Transverse colon (tissue), 4 donors: Measurements from ENCODE around the gene JAK2.

Experiments
- CTCF ChIP-seq, 5 experiments: fragments of 200-600 bp in 3 of 5; fragments of 450-650 bp in 2 of 5; sonication (generic) in 3 of 5; IDR thresholded peaks; 1 replicate in 2 of 5; 2 replicates in 3 of 5; pipeline ENCODE4 v1.5.1; 2016 to 2017; ENCODE audit warnings: antibody characterized with exemption in 5 of 5, inconsistent platforms in 3 of 5, mild to moderate bottlenecking in 2 of 5, moderate library complexity in 1 of 5
- POLR2A ChIP-seq: fragments of 450-650 bp; IDR thresholded peaks from one replicate; pipeline ENCODE4 v1.6.1; 2016; ENCODE audit warnings: antibody characterized with exemption, mild to moderate bottlenecking, moderate library complexity
- POLR2AphosphoS5 ChIP-seq, 3 donors: sonication (generic); formaldehyde crosslinking; IDR thresholded peaks; one replicate each; pipeline ENCODE4 v1.6.1; 2016; ENCODE audit warnings: antibody characterized with exemption in 3 of 3

GRCh38 chr9:4969130-4969529 is 15.9 kb upstream of the JAK2 start:
- TF ChIP-seq CTCF (IDR thresholded peaks at IDR 0.05) = no peak
- no peak for TF ChIP-seq POLR2AphosphoS5 (IDR thresholded peaks at IDR 0.05)
- TF ChIP-seq POLR2A = no peak
